ENCODE measurements around the gene CD180. TPM values are rescaled to one million over a fixed set of nuclear protein-coding genes. Genes with fewer than 3 reads are reported as not detected.
A peak's percentile ranks its signal among the peaks of the same experiment; 100 is the strongest.

The CD180 gene
- total RNA-seq, 2 donors from 2014 or later: 0.68 to 1.6 TPM

- ATAC-seq (no peak), DNase-seq (no peak)
- intact Hi-C loops (cut with DNase I): no loop called here
Measured at GRCh38 chr5:67195406-67196275, 958 bp downstream of the CD180 start.

GRCh38 chr5:67194166-67194565 is 2.4 kb downstream of the CD180 start:
- DNase-seq (no peak), ATAC-seq (no peak)
- intact Hi-C loops (cut with DNase I): no loop called here

GRCh38 chr5:67193439-67193807 is 3.2 kb downstream of the CD180 start:
- no peak for DNase-seq
- intact Hi-C loops (cut with DNase I): no loop called here
- ATAC-seq: no peak

- intact Hi-C loops (cut with DNase I): no loop called here
- ATAC-seq: peak in 1 of 2 donors; percentile 33
- DNase-seq: no peak
Measured at GRCh38 chr5:67192719-67193438, 3.7 kb downstream of the CD180 start.

- DNase-seq (no peak), ATAC-seq (no peak)
- intact Hi-C loops (cut with DNase I): no loop called here
Measured at GRCh38 chr5:67190861-67191260, 5.7 kb downstream of the CD180 start.

- DNase-seq: no peak
- intact Hi-C loops (cut with DNase I): no loop called here
- no peak for ATAC-seq
Measured at GRCh38 chr5:67190410-67190809, 6.2 kb downstream of the CD180 start.

GRCh38 chr5:67189931-67190330 is 6.7 kb downstream of the CD180 start:
- DNase-seq (no peak), ATAC-seq (no peak)
- intact Hi-C loops (cut with DNase I): no loop called here

GRCh38 chr5:67189079-67189354 is 7.6 kb downstream of the CD180 start:
- ATAC-seq: no peak
- DNase-seq: no peak
- intact Hi-C loops (cut with DNase I): no loop called here

GRCh38 chr5:67188274-67189078 is 8.1 kb downstream of the CD180 start:
- intact Hi-C loops (cut with DNase I): no loop called here
- ATAC-seq (no peak), DNase-seq (no peak)

GRCh38 chr5:67187006-67187715 is 9.4 kb downstream of the CD180 start:
- ATAC-seq (peak in 1 of 2 donors; percentile 39), DNase-seq (no peak)
- intact Hi-C loops (cut with DNase I): no loop called here

- DNase-seq (no peak), ATAC-seq (no peak)
- intact Hi-C loops (cut with DNase I): no loop called here
Measured at GRCh38 chr5:67183859-67184258, 12.7 kb downstream of the CD180 start.

- intact Hi-C loops (cut with DNase I): no loop called here
- peak; percentile 74 for DNase-seq
- ATAC-seq: peak; percentile 90 to 97
Measured at GRCh38 chr5:67182301-67182790, 14.3 kb downstream of the CD180 start.

- intact Hi-C loops (cut with DNase I): no loop called here
- ATAC-seq (peak in 1 of 2 donors; percentile 56), DNase-seq (no peak)
Measured at GRCh38 chr5:67181648-67182221, 14.9 kb downstream of the CD180 start.

GRCh38 chr5:67179697-67180361 is 16.8 kb downstream of the CD180 start:
- ATAC-seq (no peak), DNase-seq (no peak)
- intact Hi-C loops (cut with DNase I): no loop called here

GRCh38 chr5:67178966-67179365 is 17.6 kb downstream of the CD180 start:
- no peak for DNase-seq
- no peak for ATAC-seq
- intact Hi-C loops (cut with DNase I): no loop called here

GRCh38 chr5:67178085-67178484 is 18.5 kb downstream of the CD180 start:
- ATAC-seq (no peak), DNase-seq (no peak)
- intact Hi-C loops (cut with DNase I): no loop called here

GRCh38 chr5:67176936-67177335 is 19.7 kb downstream of the CD180 start:
- no peak for DNase-seq
- intact Hi-C loops (cut with DNase I): no loop called here
- no peak for ATAC-seq

- ATAC-seq: no peak
- intact Hi-C loops (cut with DNase I): no loop called here
- DNase-seq: no peak
Measured at GRCh38 chr5:67173959-67174358, 22.6 kb downstream of the CD180 start.
